Fibroblast of mammary gland (primary cell): ENCODE measurements around the gene C6orf163.
"Not testable (repeated sequence)": the region's sequence is repeated elsewhere in the genome, so short reads cannot be mapped to it uniquely, and the experiment has no call there.

ENCODE experiments used
- DNase-seq: peaks from one replicate; pipeline ENCODE4 v3.0.0-alpha.2; 2010; ENCODE audit warnings: low read depth
- H3K4me3 ChIP-seq: 2 replicates; pipeline ENCODE4 v1.5.1; 2011; ENCODE audit warnings: low read depth, mild to moderate bottlenecking, low read length, moderate library complexity; ENCODE audit not compliant: control insufficient read depth
- CTCF ChIP-seq: conservative IDR thresholded peaks from 2 replicates; pipeline ENCODE4 v1.5.1; 2011; ENCODE audit warnings: low read depth, low read length, inconsistent platforms; ENCODE audit not compliant: control insufficient read depth, insufficient read depth

Gene C6orf163

GRCh38 chr6:87344731-87345130, at the start of gene C6orf163:
Gene C6orf163, plus strand, starts transcription at chr6:87344813. Its CDS starts 287 bp downstream, at chr6:87345100.
- no peak within 1 kb of the TSS for H3K4me3 ChIP-seq
- no peak for TF ChIP-seq CTCF
- no peak for DNase-seq

- TF ChIP-seq CTCF, result no peak
- peak; percentile 63 for DNase-seq
- no peak overlapping the region for H3K4me3 ChIP-seq
These were observed 47.5 kb upstream of the C6orf163 start for GRCh38 chr6:87297119-87297518.

- DNase-seq, H3K4me3 ChIP-seq: not testable (repeated sequence)
These were observed 43.3 kb upstream of the C6orf163 start for GRCh38 chr6:87301277-87301676.

GRCh38 chr6:87308970-87309369, 35.6 kb upstream of the C6orf163 start:
- TF ChIP-seq CTCF, result no peak
- no peak for DNase-seq

GRCh38 chr6:87312860-87313259, 31.8 kb upstream of the C6orf163 start:
- TF ChIP-seq CTCF, result no peak
- no peak for DNase-seq
- no peak overlapping the region for H3K4me3 ChIP-seq

More at GRCh38 chr6:87308970-87309369, 35.6 kb upstream of the C6orf163 start:
- no peak overlapping the region for H3K4me3 ChIP-seq

GRCh38 chr6:87315071-87315470, 29.5 kb upstream of the C6orf163 start:
- no peak for DNase-seq
- TF ChIP-seq CTCF, result no peak
- H3K4me3 ChIP-seq, result no peak overlapping the region

GRCh38 chr6:87319271-87319987, 25.2 kb upstream of the C6orf163 start:
- no peak overlapping the region for H3K4me3 ChIP-seq
- DNase-seq, result no peak
- TF ChIP-seq CTCF, result no peak
